NCI-H2196 (cell line): ENCODE measurements around the gene BCL7A.
A peak's percentile ranks its signal among the peaks of the same experiment; 100 is the strongest.
"Not testable (repeated sequence)": the region's sequence is repeated elsewhere in the genome, so short reads cannot be mapped to it uniquely, and the experiment has no call there.

Experiments used
- DNase-seq: peaks from one replicate; lab custom pipeline; 2025; ENCODE audit not compliant: unreplicated experiment; lab: John Stamatoyannopoulos, UW

Gene BCL7A

GRCh38 chr12:122021822-122022392 lies at the start of gene BCL7A:
BCL7A (plus strand) TSS chr12:122021884; CDS start chr12:122022092, 208 bp downstream.
- peak; percentile 69 for DNase-seq

- no peak for DNase-seq
Measured at GRCh38 chr12:121974026-121974985, 47.4 kb upstream of the BCL7A start.

GRCh38 chr12:121975021-121975420 lies 46.7 kb upstream of the BCL7A start:
- no peak for DNase-seq

- no peak for DNase-seq
Measured at GRCh38 chr12:121976950-121977349, 44.7 kb upstream of the BCL7A start.

GRCh38 chr12:121980191-121980891 lies 41.3 kb upstream of the BCL7A start:
- DNase-seq: no peak

GRCh38 chr12:121980892-121981272 lies 40.8 kb upstream of the BCL7A start:
- no peak for DNase-seq

- no peak for DNase-seq
Measured at GRCh38 chr12:121981456-121981855, 40.2 kb upstream of the BCL7A start.

GRCh38 chr12:121982950-121983349 lies 38.7 kb upstream of the BCL7A start:
- DNase-seq: no peak

GRCh38 chr12:121983536-121984210 lies 38.0 kb upstream of the BCL7A start:
- DNase-seq: no peak

- DNase-seq: no peak
Measured at GRCh38 chr12:121986489-121987245, 35.0 kb upstream of the BCL7A start.

GRCh38 chr12:121988519-121988918 lies 33.2 kb upstream of the BCL7A start:
- DNase-seq: not testable (repeated sequence)

GRCh38 chr12:121989276-121990113 lies 32.2 kb upstream of the BCL7A start:
- DNase-seq: peak; percentile 15

GRCh38 chr12:121990114-121990647 lies 31.5 kb upstream of the BCL7A start:
- no peak for DNase-seq

- DNase-seq: peak; percentile 6
Measured at GRCh38 chr12:121990692-121991603, 30.7 kb upstream of the BCL7A start.

GRCh38 chr12:121992059-121992879 lies 29.4 kb upstream of the BCL7A start:
- DNase-seq: peak; percentile 17

GRCh38 chr12:121996050-121996944 lies 25.4 kb upstream of the BCL7A start:
- no peak for DNase-seq
